AG04449 (cell line): Measurements from ENCODE around the gene NPAS2.

Experiments used
- CTCF ChIA-PET: fragments of 350-600 bp; formaldehyde crosslinking; extraction: SDS; loops from one replicate; lab custom pipeline; 2021; ENCODE audit warnings: antibody characterized with exemption; lab: Yijun Ruan, JAX
- POLR2A ChIA-PET: fragments of 400-600, 350-600 bp; formaldehyde crosslinking; extraction: SDS; loops from one replicate; lab custom pipeline; 2020; ENCODE audit warnings: antibody characterized with exemption, inconsistent platforms; lab: Yijun Ruan, JAX
- DNase-seq: peaks from one replicate; pipeline ENCODE4 v3.0.0-alpha.2; 2010; ENCODE audit warnings: low read depth, low spot score
- H3K4me3 ChIP-seq: 2 replicates; pipeline ENCODE4 v1.5.1; 2011; ENCODE audit warnings: low read depth, mild to moderate bottlenecking, control low read depth, low read length
- TF ChIP-seq, protein P1 (sequence below): IDR thresholded peaks from one replicate; pipeline ENCODE4 v1.5.1; 2011; ENCODE audit warnings: mild to moderate bottlenecking, moderate library complexity, low read length, control low read depth, inconsistent platforms; ENCODE audit not compliant: insufficient read depth; ENCODE audit errors: missing control alignments

The NPAS2 gene

DNA sequence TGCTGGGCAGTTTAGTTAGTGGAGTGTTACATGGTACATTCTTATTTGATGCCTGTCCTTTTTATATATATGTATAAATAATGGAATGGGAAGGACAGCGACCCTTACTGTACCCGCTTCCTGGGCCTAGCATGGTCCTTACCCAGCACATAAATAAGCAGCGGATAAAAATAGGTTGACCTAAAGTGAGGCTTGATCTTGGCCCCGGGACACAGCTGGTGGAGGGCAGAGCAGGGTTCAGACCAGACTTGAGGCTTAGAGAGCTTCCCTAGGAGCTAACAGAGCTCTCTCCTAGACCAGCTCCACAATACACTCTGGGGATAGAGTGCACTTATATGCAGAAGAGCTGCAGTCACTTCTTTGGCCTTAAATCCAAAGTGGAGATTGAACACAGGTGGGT, 135.3 kb downstream of the NPAS2 start:
- POLR2A ChIA-PET = no interaction called here
- TF ChIP-seq, protein P1, sequence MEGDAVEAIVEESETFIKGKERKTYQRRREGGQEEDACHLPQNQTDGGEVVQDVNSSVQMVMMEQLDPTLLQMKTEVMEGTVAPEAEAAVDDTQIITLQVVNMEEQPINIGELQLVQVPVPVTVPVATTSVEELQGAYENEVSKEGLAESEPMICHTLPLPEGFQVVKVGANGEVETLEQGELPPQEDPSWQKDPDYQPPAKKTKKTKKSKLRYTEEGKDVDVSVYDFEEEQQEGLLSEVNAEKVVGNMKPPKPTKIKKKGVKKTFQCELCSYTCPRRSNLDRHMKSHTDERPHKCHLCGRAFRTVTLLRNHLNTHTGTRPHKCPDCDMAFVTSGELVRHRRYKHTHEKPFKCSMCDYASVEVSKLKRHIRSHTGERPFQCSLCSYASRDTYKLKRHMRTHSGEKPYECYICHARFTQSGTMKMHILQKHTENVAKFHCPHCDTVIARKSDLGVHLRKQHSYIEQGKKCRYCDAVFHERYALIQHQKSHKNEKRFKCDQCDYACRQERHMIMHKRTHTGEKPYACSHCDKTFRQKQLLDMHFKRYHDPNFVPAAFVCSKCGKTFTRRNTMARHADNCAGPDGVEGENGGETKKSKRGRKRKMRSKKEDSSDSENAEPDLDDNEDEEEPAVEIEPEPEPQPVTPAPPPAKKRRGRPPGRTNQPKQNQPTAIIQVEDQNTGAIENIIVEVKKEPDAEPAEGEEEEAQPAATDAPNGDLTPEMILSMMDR = no peak
- DNase-seq = no peak
- no peak overlapping the region for H3K4me3 ChIP-seq
- CTCF ChIA-PET = interaction anchor here (2.2 kb wide), 1 partner anchor 224 kb away, joined by 6 read pairs; no protein-coding TSS in a partner anchor

DNA sequence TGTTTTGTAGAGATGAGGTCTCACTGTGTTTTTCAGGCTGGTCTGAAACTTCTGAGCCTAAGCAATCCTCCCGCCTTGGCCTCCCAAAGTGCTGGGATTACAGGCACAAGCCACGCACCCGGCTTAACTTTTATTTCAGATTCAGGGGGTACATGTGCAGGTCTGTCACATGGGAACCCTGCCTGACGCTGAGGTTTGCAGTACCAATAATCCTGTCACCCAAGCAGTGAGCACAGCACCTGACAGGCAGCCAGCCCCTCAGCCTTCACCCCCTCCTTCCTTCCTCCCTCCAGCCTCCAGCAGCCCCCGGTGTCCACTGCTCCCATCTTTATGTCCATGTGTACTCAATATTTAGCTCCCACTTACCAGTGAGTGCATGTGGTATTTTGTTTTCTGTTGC, 136.1 kb downstream of the NPAS2 start:
- H3K4me3 ChIP-seq = no peak overlapping the region
- TF ChIP-seq, protein P1 = no peak
- CTCF ChIA-PET = interaction anchor here (1.1 to 2.2 kb wide), 2 partner anchors 56 to 226 kb away, joined by 3 to 6 read pairs; no protein-coding TSS in a partner anchor
- no peak for DNase-seq
- POLR2A ChIA-PET = no interaction called here

DNA sequence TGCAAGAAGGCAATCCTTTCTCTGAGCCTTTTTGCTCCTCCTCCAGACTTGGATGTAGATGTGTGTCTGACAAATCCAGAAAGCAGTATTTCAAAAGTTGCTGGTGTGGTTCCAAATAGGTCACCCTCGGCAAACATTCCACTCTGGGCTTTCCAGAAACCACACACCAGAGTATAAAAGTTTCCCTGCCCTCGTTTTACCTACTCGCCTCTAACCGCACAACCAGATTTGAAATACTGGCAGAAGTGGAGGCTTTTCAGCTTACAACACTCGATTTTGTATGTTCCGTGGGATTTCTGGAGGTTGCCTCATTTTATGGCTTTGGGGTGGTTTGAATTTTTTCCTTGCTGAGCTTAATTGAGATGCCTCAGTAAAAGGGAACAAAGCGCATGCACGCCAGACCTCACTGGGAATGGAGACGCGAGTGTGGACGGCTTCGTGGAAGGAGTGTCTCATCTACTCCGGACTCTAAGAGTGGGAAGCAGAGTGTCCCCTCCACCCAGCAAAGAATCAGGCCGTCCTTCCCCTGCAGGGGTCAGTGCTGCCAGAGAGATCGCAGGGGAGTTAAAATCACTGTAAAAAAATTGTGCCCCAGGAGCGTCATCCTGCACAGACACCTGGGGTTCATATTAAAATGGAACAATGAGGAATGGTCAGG, 138.2 kb downstream of the NPAS2 start:
- H3K4me3 ChIP-seq = no peak overlapping the region
- TF ChIP-seq, protein P1 = no peak
- peak; percentile 95 for DNase-seq
- CTCF ChIA-PET = interaction anchor here (0.6 to 2.4 kb wide), 4 partner anchors 28 to 1139 kb away, joined by 3 to 7 read pairs (median 5); no protein-coding TSS in a partner anchor
- POLR2A ChIA-PET = interaction anchor here (0.7 to 1.6 kb wide), 4 partner anchors 19 to 216 kb away, joined by 3 to 6 read pairs (median 4); partner anchors contain the start of gene RPL31

DNA sequence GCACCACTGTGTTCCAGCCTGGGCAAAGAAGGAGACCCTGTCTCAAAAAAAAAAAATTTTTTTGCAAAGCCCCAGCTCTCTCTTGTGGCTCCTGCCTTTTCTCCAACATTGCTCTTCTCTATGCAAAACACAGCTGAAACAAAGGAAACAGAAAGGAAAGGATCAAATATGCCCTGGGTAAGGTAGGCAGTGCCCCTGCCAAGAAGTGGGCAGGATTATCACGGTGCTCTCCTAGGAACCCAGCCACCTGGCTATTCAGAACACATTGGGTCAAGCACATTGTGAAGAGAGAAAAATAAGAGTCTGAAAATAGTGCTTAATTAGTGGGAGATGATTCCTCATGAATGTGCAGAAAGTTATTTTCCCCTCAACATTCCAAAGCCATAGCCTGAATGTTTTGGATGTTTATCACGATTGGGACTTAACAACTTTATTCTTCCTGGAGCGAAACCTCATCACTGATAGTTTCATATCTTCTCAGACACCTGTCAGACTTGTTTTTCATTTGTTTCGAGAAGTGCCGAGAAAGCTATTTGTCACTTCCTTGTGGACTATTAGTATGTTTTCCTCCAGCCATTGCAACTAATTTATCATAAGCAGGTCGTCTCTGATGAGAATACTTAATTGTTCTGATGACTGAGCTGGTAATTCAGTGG, 139.4 kb downstream of the NPAS2 start:
- no peak for DNase-seq
- POLR2A ChIA-PET = interaction anchor here (0.7 to 1.6 kb wide), 3 partner anchors 43 to 228 kb away, joined by 3 to 6 read pairs (median 4); partner anchors contain the start of gene RPL31
- H3K4me3 ChIP-seq = no peak overlapping the region
- CTCF ChIA-PET = interaction anchor here (0.7 to 2.4 kb wide), 6 partner anchors 12 to 349 kb away, joined by 3 to 7 read pairs (median 4); no protein-coding TSS in a partner anchor
- TF ChIP-seq, protein P1 = no peak

DNA sequence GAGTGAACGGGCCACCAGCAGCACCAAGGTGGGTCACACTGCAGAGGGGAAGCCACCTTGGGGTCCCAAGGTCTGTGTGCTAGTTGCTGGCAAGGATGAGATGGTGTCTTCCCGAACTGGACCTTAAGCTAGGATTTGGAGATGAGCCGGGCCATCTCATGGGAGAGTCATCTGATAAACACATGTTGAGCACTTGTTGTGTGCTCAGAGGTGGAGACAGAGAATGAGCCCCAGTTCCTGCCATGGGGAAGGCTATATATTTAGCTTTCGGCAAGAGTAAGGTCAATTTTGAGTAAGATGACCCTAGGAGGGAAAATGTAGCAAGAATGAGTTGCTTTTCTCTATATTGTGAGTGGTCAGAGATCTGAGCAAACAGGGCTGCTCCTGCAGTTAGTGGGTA, 140.7 kb downstream of the NPAS2 start:
- DNase-seq = no peak
- ChIA-PET POLR2A (interaction anchor here (0.6 kb wide), 1 partner anchor 58 kb away, joined by 3 read pairs; no protein-coding TSS in a partner anchor), CTCF (interaction anchor here (1.0 to 1.5 kb wide), 3 partner anchors 25 to 231 kb away, joined by 3 to 7 read pairs (median 4); no protein-coding TSS in a partner anchor)
- TF ChIP-seq, protein P1 = no peak
- no peak overlapping the region for H3K4me3 ChIP-seq
